Measurements from ENCODE around the gene SPACDR. TPM values are rescaled to one million over a fixed set of nuclear protein-coding genes. Genes with fewer than 3 reads are reported as not detected.
A peak's percentile ranks its signal among the peaks of the same experiment; 100 is the strongest.

The SPACDR gene
- total and polyA plus RNA-seq, 9 of the 15 experiments (the other 6 are each of a cell fraction or from before 2014, with no cell fraction given) = 0.07 to 0.55 (median 0.14) TPM; not detected in 1

DNA sequence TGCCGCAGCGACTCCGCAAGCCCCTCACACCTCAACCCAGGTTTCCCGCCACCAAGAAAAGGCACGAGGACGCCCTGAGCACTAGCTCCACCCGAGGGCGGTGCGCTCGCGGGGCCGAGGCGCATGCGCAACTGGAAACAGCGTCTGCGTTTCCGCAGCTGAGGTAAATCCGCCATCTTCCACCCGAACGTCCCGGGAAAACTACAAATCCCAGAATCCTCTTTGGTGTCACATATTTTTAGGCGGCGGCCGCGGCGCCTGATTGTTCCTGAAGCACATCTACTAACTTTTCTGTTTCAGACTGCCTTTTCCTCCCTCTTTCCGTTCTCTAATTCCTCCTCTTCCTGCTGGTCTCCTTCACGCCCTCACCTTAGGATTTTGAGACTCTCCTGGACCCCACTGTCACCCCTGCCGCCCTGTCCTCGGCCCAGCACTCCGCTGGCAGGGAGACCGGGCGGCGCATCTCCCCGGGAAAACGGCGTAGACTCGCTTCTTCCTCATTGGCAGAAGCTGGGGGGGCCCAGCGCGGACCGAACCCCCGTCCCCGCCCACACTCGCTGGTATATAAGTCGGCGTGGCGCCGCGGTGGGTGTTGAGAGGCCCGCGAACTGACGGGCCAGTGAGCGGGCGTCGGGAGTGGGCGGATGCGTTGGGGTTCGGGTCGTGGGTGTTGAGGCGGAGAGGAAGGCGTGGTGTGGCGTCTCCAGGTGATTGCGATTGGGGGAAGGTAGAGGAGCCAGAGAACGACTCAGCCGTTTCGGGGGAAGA is 35.7 kb downstream of the SPACDR start, which contains the start of gene ZCWPW1 (continued):
- TF ChIP-seq, protein P1, sequence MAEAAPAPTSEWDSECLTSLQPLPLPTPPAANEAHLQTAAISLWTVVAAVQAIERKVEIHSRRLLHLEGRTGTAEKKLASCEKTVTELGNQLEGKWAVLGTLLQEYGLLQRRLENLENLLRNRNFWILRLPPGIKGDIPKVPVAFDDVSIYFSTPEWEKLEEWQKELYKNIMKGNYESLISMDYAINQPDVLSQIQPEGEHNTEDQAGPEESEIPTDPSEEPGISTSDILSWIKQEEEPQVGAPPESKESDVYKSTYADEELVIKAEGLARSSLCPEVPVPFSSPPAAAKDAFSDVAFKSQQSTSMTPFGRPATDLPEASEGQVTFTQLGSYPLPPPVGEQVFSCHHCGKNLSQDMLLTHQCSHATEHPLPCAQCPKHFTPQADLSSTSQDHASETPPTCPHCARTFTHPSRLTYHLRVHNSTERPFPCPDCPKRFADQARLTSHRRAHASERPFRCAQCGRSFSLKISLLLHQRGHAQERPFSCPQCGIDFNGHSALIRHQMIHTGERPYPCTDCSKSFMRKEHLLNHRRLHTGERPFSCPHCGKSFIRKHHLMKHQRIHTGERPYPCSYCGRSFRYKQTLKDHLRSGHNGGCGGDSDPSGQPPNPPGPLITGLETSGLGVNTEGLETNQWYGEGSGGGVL (CRISPR knock-in tag; IDR thresholded peaks at IDR 0.05) = no peak
- TF ChIP-seq ZFP36 (IDR thresholded peaks at IDR 0.05; ENCODE audit: low read depth, low read length, partially characterized antibody) (no peak), HDAC6 (IDR thresholded peaks at IDR 0.05; ENCODE audit: low read depth, low read length) (0 out of 2 replicates have a peak, but pooled peaks have one; percentile 56), SLC30A9 (CRISPR knock-in tag; IDR thresholded peaks at IDR 0.05) (no peak), TAF15 (IDR thresholded peaks at IDR 0.05; ENCODE audit: low read depth, low read length) (no peak), POLR2G (IDR thresholded peaks at IDR 0.05; ENCODE audit: low read depth, low read length) (peak; percentile 96), ZNF263 (CRISPR knock-in tag; IDR thresholded peaks at IDR 0.05; ENCODE audit: borderline replicate concordance) (peak; percentile 85), HMGN3 (IDR thresholded peaks at IDR 0.05; ENCODE audit: borderline replicate concordance, extremely low read depth, insufficient read length, low read depth, low read length) (peak; percentile 75), TAF9B (IDR thresholded peaks at IDR 0.05; ENCODE audit: partially characterized antibody) (peak; percentile 75), CREB1 (IDR thresholded peaks at IDR 0.05) (peak; percentile 59), CREB1 (CRISPR knock-in tag; IDR thresholded peaks at IDR 0.05) (peak; percentile 63), ETV6 (IDR thresholded peaks at IDR 0.05; ENCODE audit: borderline replicate concordance in 1 of 2, low read depth in 2 of 2, low read length in 1 of 2) (no peak), ETV6 (CRISPR knock-in tag; IDR thresholded peaks at IDR 0.05; ENCODE audit: borderline replicate concordance) (peak; percentile 12; the same call in 1 of the 2 replicates), GATAD2B (IDR thresholded peaks at IDR 0.05; ENCODE audit: borderline replicate concordance) (peak; percentile 87; the same call in 1 of the 2 replicates)
- TF ChIP-seq, protein P2, sequence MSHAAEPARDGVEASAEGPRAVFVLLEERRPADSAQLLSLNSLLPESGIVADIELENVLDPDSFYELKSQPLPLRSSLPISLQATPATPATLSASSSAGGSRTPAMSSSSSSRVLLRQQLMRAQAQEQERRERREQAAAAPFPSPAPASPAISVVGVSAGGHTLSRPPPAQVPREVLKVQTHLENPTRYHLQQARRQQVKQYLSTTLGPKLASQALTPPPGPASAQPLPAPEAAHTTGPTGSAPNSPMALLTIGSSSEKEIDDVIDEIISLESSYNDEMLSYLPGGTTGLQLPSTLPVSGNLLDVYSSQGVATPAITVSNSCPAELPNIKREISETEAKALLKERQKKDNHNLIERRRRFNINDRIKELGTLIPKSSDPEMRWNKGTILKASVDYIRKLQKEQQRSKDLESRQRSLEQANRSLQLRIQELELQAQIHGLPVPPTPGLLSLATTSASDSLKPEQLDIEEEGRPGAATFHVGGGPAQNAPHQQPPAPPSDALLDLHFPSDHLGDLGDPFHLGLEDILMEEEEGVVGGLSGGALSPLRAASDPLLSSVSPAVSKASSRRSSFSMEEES (CRISPR knock-in tag; IDR thresholded peaks at IDR 0.05) = no peak
- TF ChIP-seq, protein P3, sequence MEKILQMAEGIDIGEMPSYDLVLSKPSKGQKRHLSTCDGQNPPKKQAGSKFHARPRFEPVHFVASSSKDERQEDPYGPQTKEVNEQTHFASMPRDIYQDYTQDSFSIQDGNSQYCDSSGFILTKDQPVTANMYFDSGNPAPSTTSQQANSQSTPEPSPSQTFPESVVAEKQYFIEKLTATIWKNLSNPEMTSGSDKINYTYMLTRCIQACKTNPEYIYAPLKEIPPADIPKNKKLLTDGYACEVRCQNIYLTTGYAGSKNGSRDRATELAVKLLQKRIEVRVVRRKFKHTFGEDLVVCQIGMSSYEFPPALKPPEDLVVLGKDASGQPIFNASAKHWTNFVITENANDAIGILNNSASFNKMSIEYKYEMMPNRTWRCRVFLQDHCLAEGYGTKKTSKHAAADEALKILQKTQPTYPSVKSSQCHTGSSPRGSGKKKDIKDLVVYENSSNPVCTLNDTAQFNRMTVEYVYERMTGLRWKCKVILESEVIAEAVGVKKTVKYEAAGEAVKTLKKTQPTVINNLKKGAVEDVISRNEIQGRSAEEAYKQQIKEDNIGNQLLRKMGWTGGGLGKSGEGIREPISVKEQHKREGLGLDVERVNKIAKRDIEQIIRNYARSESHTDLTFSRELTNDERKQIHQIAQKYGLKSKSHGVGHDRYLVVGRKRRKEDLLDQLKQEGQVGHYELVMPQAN (IDR thresholded peaks at IDR 0.05; ENCODE audit: borderline replicate concordance) = peak; percentile 93
- TF ChIP-seq, protein P4, sequence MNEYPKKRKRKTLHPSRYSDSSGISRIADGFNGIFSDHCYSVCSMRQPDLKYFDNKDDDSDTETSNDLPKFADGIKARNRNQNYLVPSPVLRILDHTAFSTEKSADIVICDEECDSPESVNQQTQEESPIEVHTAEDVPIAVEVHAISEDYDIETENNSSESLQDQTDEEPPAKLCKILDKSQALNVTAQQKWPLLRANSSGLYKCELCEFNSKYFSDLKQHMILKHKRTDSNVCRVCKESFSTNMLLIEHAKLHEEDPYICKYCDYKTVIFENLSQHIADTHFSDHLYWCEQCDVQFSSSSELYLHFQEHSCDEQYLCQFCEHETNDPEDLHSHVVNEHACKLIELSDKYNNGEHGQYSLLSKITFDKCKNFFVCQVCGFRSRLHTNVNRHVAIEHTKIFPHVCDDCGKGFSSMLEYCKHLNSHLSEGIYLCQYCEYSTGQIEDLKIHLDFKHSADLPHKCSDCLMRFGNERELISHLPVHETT (CRISPR knock-in tag; conservative IDR thresholded peaks at IDR 0.05 in 1 of 2, IDR thresholded peaks at IDR 0.05 in 1 of 2) = peak in 1 of 2 experiments; percentile 83; a peak in 2 of 4 replicates

Data from K562 (cell line).